ENCODE data around the gene PGAP2.
A peak's percentile ranks its signal among the peaks of the same experiment; 100 is the strongest.

PGAP2 gene

GRCh38 chr11:3797329-3798090, 10.8 kb upstream of the PGAP2 start, which contains the start of gene NUP98:
Gene NUP98 (minus strand): TSS chr11:3797554. CDS start chr11:3782117, 15,437 bp downstream.
- TF ChIP-seq FOXP2 (optimal IDR thresholded peaks at IDR 0.05; ENCODE audit: borderline replicate concordance, extremely low read depth, extremely low read length, insufficient read depth) (peak; percentile 85), SIN3A (IDR thresholded peaks at IDR 0.05; ENCODE audit: borderline replicate concordance, insufficient read depth, low read length) (peak; percentile 69; the same call in 1 of the 2 replicates), POLR2AphosphoS5 (IDR thresholded peaks at IDR 0.05; ENCODE audit: low read depth, low read length) (peak; percentile 94), TAF1 (IDR thresholded peaks at IDR 0.05; ENCODE audit: borderline replicate concordance, insufficient read depth, low read length) (peak; percentile 86; the same call in 1 of the 2 replicates), REST (IDR thresholded peaks at IDR 0.05; ENCODE audit: insufficient read depth in 1 of 2, low read depth in 2 of 2, low read length in 2 of 2) (no peak)

DNA sequence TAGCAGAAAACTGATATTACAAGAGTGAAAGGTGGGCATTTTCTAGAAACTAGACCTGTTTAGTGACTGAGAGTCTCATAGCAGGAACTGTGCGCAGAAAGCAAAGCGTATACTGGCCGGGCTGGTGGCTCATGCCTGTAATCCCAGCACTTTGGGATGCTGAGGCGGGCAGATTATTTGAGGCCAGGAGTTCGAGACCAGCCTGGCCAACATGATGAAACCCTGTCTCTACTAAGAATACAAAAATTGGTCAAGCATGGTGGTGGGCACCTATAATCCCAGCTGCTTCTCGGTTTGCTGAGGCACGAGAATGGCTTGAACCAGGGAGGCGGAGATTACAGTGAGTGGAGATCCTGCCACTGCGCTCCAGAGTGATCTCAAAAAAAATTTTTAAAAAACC, 9.2 kb upstream of the PGAP2 start:
- TF ChIP-seq TAF1 (IDR thresholded peaks at IDR 0.05; ENCODE audit: borderline replicate concordance, insufficient read depth, low read length) (no peak), POLR2AphosphoS5 (IDR thresholded peaks at IDR 0.05; ENCODE audit: low read depth, low read length) (no peak), FOXP2 (optimal IDR thresholded peaks at IDR 0.05; ENCODE audit: borderline replicate concordance, extremely low read depth, extremely low read length, insufficient read depth) (no peak), SIN3A (IDR thresholded peaks at IDR 0.05; ENCODE audit: borderline replicate concordance, insufficient read depth, low read length) (no peak), REST (IDR thresholded peaks at IDR 0.05; ENCODE audit: insufficient read depth in 1 of 2, low read depth in 2 of 2, low read length in 2 of 2) (no peak)

DNA sequence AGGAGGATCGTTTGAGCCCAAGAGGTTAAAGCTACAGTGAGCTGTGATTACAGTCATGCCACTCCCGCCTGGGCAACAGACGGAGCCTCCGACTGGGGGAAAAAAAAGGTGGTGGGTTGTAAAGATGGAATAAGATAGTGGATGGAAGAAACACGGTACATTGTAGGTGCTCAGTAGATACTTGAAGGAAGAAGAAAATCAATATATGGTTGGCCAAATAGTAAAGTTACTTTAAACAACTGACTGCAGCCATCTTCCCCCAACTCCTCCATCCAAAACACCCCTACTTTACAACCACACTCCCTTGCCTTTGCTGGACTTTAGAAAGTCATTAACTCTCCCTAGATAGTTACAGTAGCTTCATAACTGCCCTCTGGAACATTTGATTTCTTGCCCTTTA, 8.5 kb upstream of the PGAP2 start:
- TF ChIP-seq SIN3A (IDR thresholded peaks at IDR 0.05; ENCODE audit: borderline replicate concordance, insufficient read depth, low read length) (no peak), FOXP2 (optimal IDR thresholded peaks at IDR 0.05; ENCODE audit: borderline replicate concordance, extremely low read depth, extremely low read length, insufficient read depth) (no peak), REST (IDR thresholded peaks at IDR 0.05; ENCODE audit: insufficient read depth in 1 of 2, low read depth in 2 of 2, low read length in 2 of 2) (no peak), TAF1 (IDR thresholded peaks at IDR 0.05; ENCODE audit: borderline replicate concordance, insufficient read depth, low read length) (no peak), POLR2AphosphoS5 (IDR thresholded peaks at IDR 0.05; ENCODE audit: low read depth, low read length) (no peak)

- TF ChIP-seq POLR2AphosphoS5 (IDR thresholded peaks at IDR 0.05; ENCODE audit: low read depth, low read length): no peak
- TF ChIP-seq TAF1 (IDR thresholded peaks at IDR 0.05; ENCODE audit: borderline replicate concordance, insufficient read depth, low read length): no peak
- no peak for TF ChIP-seq SIN3A (IDR thresholded peaks at IDR 0.05; ENCODE audit: borderline replicate concordance, insufficient read depth, low read length)
- no peak for TF ChIP-seq REST (IDR thresholded peaks at IDR 0.05; ENCODE audit: insufficient read depth in 1 of 2, low read depth in 2 of 2, low read length in 2 of 2)
- no peak for TF ChIP-seq FOXP2 (optimal IDR thresholded peaks at IDR 0.05; ENCODE audit: borderline replicate concordance, extremely low read depth, extremely low read length, insufficient read depth)
Observed at GRCh38 chr11:3802011-3802790, 6.2 kb upstream of the PGAP2 start.

All from PFSK-1 (cell line).